Kidney epithelial cell (primary cell): Measurements from ENCODE around the gene ELL3. TPM values are rescaled to one million over a fixed set of nuclear protein-coding genes. Genes with fewer than 3 reads are reported as not detected.
A peak's percentile ranks its signal among the peaks of the same experiment; 100 is the strongest.
"Not testable (repeated sequence)": the region's sequence is repeated elsewhere in the genome, so short reads cannot be mapped to it uniquely, and the experiment has no call there.

Experiments used
- DNase-seq: peaks from one replicate; pipeline ENCODE4 v3.0.0-alpha.2; 2010; ENCODE audit warnings: low read depth
- H3K27me3 ChIP-seq: 2 replicates; pipeline ENCODE4 v1.6.0; 2011; ENCODE audit warnings: low read length; ENCODE audit not compliant: control insufficient read depth, insufficient read depth
- H3K36me3 ChIP-seq: 2 replicates; pipeline ENCODE4 v1.5.1; 2011; ENCODE audit warnings: low read length; ENCODE audit not compliant: control insufficient read depth, insufficient read depth
- H3K4me3 ChIP-seq: 2 replicates; pipeline ENCODE4 v1.5.1; 2011; ENCODE audit warnings: low read depth, mild to moderate bottlenecking, control low read depth, low read length
- total RNA-seq: library from RNA; depleted of rRNA; stranded (reverse); fragments of >200 nt; gene quantifications from 2 replicates; pipeline ENCODE4 v1.2.3, GENCODE V29; 2015
- TF ChIP-seq, protein P1 (sequence below): IDR thresholded peaks from 2 replicates; pipeline ENCODE4 v1.5.1; 2011; ENCODE audit warnings: mild to moderate bottlenecking, moderate library complexity, low read length, control low read depth, inconsistent platforms; ENCODE audit not compliant: insufficient read depth, poor library complexity, severe bottlenecking

The ELL3 gene
- total RNA-seq, 1 donor from 2014 or later = 3.5 TPM

GRCh38 chr15:43748376-43748775 lies 28.4 kb downstream of the ELL3 start:
- no peaks in the 10 kb centered on the region for H3K27me3 ChIP-seq
- TF ChIP-seq, protein P1, sequence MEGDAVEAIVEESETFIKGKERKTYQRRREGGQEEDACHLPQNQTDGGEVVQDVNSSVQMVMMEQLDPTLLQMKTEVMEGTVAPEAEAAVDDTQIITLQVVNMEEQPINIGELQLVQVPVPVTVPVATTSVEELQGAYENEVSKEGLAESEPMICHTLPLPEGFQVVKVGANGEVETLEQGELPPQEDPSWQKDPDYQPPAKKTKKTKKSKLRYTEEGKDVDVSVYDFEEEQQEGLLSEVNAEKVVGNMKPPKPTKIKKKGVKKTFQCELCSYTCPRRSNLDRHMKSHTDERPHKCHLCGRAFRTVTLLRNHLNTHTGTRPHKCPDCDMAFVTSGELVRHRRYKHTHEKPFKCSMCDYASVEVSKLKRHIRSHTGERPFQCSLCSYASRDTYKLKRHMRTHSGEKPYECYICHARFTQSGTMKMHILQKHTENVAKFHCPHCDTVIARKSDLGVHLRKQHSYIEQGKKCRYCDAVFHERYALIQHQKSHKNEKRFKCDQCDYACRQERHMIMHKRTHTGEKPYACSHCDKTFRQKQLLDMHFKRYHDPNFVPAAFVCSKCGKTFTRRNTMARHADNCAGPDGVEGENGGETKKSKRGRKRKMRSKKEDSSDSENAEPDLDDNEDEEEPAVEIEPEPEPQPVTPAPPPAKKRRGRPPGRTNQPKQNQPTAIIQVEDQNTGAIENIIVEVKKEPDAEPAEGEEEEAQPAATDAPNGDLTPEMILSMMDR = no peak
- H3K36me3 ChIP-seq = no peaks in the 10 kb centered on the region
- no peak overlapping the region for H3K4me3 ChIP-seq
- DNase-seq = no peak

GRCh38 chr15:43746903-43747309 lies 29.9 kb downstream of the ELL3 start:
- DNase-seq, H3K36me3 ChIP-seq, H3K27me3 ChIP-seq: not testable (repeated sequence)
- H3K4me3 ChIP-seq = peak overlapping the region; percentile 88

DNA sequence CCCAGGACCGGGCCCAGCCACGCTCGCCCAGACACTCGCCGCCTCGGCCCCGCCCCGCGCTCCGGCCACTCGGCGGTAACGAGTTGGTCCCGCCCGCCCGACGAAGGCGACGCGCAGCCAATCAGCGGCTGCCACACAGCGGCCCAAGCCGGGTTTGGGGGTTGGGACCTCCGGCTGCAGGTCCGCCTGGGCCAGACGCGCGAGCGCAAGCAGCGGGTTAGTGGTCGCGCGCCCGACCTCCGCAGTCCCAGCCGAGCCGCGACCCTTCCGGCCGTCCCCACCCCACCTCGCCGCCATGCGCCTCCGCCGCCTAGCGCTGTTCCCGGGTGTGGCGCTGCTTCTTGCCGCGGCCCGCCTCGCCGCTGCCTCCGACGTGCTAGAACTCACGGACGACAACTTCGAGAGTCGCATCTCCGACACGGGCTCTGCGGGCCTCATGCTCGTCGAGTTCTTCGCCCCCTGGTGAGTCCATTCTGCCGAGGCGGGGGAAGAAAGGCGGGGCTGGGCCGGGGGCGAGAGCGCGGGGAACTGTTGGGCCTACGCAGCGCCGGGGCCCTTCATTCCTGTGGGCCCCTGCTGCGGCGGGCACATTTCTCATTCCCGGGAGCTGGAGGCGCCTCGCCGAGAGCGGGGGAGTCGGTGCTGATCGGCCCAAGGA lies 30.4 kb downstream of the ELL3 start, which contains the start of gene PDIA3:
TSS of gene PDIA3 (plus strand) at position 194 of the 658 bp plus-strand sequence. CDS start at position 296, 102 bp downstream.
- peak; percentile 48 for DNase-seq
- H3K4me3 ChIP-seq = peak within 1 kb of the TSS; percentile 88
- H3K27me3 ChIP-seq, H3K36me3 ChIP-seq: not testable (repeated sequence)

DNA sequence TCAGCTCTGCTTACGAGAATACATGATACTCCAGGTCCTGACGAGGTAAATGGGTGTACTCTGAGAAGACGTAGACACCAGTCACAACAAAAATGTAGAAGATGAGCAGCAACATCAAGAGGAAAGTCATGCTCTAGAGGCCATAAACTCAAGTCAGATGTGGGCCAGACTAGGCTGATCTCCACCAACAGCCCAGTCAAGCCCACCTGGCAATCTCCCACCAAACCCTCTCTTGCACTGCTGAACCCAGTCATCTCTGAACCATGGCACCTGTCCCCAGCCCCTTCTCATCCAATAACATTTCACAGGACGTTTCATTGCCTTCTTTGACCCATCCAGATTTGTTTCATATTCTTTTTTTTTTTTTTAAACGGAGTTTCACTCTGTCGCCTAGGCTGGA lies 41.4 kb downstream of the ELL3 start:
- H3K27me3 ChIP-seq = no peaks in the 10 kb centered on the region
- TF ChIP-seq, protein P1 = no peak
- no peak overlapping the region for H3K4me3 ChIP-seq
- H3K36me3 ChIP-seq = no peaks in the 10 kb centered on the region
- no peak for DNase-seq

DNA sequence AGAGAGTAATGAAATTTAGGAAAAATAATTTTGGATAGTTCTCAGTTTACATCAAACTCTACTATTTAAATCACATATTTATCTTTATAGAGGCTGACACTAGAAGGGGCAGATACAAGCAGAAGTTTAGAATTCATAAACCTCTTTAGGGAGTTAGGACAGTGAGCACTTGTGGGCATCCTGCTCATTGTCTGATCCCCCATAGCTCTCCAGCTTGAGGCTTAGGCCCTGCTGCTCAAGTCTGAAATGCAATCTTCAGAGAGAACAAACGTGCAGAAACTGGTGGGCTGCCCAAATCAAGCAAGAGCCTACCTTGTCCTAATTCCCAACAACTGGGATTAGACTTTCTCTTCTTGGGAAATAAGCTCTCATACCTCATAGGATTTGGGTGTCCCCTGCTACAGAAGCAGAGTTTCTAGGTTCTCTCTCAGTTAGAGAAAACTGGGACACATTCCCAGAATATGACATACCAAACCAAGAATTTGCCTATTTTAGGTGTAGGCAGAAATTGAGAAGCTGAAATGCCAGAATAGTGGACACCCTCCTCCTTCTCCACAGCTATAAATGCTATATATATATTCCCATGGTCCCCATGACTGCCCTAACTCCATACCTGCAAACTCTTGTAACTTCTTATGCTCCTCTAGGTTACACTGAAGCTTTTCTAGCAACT lies 48.6 kb downstream of the ELL3 start:
- H3K27me3 ChIP-seq, H3K36me3 ChIP-seq, DNase-seq, H3K4me3 ChIP-seq: not testable (repeated sequence)

- H3K27me3 ChIP-seq, DNase-seq, H3K4me3 ChIP-seq, H3K36me3 ChIP-seq: not testable (repeated sequence)
These were observed 50.5 kb downstream of the ELL3 start for GRCh38 chr15:43726306-43726705.

DNA sequence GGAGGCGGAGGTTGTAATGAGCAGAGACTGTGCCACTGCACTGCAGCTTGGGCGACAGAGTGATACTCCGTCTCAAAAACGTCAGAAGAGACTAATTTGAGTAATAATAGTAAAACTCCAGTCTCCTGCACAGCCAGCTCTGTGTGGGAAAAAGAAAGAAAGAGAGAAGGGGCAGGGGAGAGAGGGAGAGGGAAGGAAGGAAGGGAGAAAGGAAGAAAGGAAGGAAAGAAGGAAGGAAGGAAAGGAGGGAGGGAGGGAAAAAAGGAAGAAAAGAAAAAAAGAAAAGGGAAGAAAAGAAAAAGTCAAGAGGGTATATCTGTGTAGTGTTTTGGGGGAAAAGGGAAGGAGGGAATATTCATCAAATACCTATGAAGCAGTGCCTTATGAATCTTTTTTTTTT lies 53.6 kb downstream of the ELL3 start:
- H3K27me3 ChIP-seq = no peaks in the 10 kb centered on the region
- no peak for DNase-seq
- H3K4me3 ChIP-seq = no peak overlapping the region
- TF ChIP-seq, protein P1 = no peak
- H3K36me3 ChIP-seq = no peaks in the 10 kb centered on the region

Other genes starting within 250 kb of the ELL3 start
- 20.8 and 26.2 TPM in 2 replicates for gene PPIP5K1, start 186.8 kb downstream of the ELL3 start, total RNA-seq
- 3.7 and 5.1 TPM in 2 replicates for gene CKMT1B, start 182.9 kb downstream of the ELL3 start, total RNA-seq
- under 0.01 and 0.21 TPM in 2 replicates for gene STRC, start 158.2 kb downstream of the ELL3 start, total RNA-seq
- 1.8 and 5.0 TPM in 2 replicates for gene CATSPER2, start 128.1 kb downstream of the ELL3 start, total RNA-seq
- gene CKMT1A, start 83.1 kb downstream of the ELL3 start, total RNA-seq = 6.5 and 8.8 TPM in 2 replicates
- gene PDIA3, start 30.5 kb downstream of the ELL3 start, total RNA-seq = 218 and 244 TPM in 2 replicates
- 582 and 942 TPM in 2 replicates for gene SERF2, start 15.4 kb upstream of the ELL3 start, total RNA-seq
- gene SERINC4, start 23.3 kb upstream of the ELL3 start, total RNA-seq = 0.46 TPM in 1 of 2 replicates, not detected in the other
- gene HYPK, start 23.6 kb upstream of the ELL3 start, total RNA-seq = 5.6 and 8.1 TPM in 2 replicates
- gene MFAP1, start 47.7 kb upstream of the ELL3 start, total RNA-seq = 25.5 and 28.6 TPM in 2 replicates
- 2.1 and 4.5 TPM in 2 replicates for gene WDR76, start 50.0 kb upstream of the ELL3 start, total RNA-seq